K562 (cell line): Measurements from ENCODE around the gene CD40. TPM values are rescaled to one million over a fixed set of nuclear protein-coding genes. Genes with fewer than 3 reads are reported as not detected.
A peak's percentile ranks its signal among the peaks of the same experiment; 100 is the strongest.

Experiments used
- ATAC-seq: fragments of 200-7000 bp; cut with Tn5 transposase; 3 replicates; pipeline ENCODE4 v1.9.1; 2020; ENCODE audit warnings: moderate library complexity
- BruUV-seq: library from RNA; stranded (reverse); fragments of 400-500 nt; replicated peaks from 2 replicates; lab custom pipeline; 2021; lab: Mats Ljungman, UMichigan
- CTCF ChIA-PET: fragments of 300-600 bp; formaldehyde crosslinking; extraction: SDS; loops from one replicate; lab custom pipeline; 2021; ENCODE audit warnings: low intra/inter-chr PET ratio; lab: Yijun Ruan, JAX
- POLR2A ChIA-PET: fragments of 300-600, 350-650 bp; sonication (Branson Sonifier 250); formaldehyde crosslinking; extraction: SDS; loops from one replicate; lab custom pipeline; 2021; ENCODE audit warnings: antibody characterized with exemption, inconsistent platforms; lab: Yijun Ruan, JAX
- DNase-seq, 4 experiments: peaks; one replicate each; pipeline versions ENCODE4 v3.0.0 to v3.0.0-alpha.2; 2011 to 2018; ENCODE audit warnings: low spot score in 3 of 4, mixed read lengths in 3 of 4; ENCODE audit errors: extremely low read depth in 1 of 4
- FAIRE-seq: peaks from 2 replicates; lab custom pipeline; 2011; peaks lifted over from hg19 to GRCh38; lab: Jason Lieb, UNC
- H2AFZ ChIP-seq: 2 replicates; pipeline ENCODE4 v1.6.0; 2011; ENCODE audit warnings: low read depth, low read length, control low read depth, inconsistent platforms
- H3K27ac ChIP-seq: fragments of 200-600 bp; 3 replicates; pipeline ENCODE4 v1.8.0; 2011; ENCODE audit warnings: low read depth, mild to moderate bottlenecking, control low read depth, inconsistent platforms, low read length, moderate library complexity, mixed read lengths; ENCODE audit errors: extremely low read depth
- H3K27me3 ChIP-seq, 2 experiments: fragments of 300-600 bp in 1 of 2; 2 replicates in 1 of 2; 3 replicates in 1 of 2; pipeline versions ENCODE4 v1.6.0 to v1.8.0; 2011; ENCODE audit warnings: inconsistent platforms in 2 of 2, low read length in 2 of 2, mild to moderate bottlenecking in 1 of 2, mixed read lengths in 1 of 2, moderate library complexity in 1 of 2; ENCODE audit not compliant: control insufficient read depth in 2 of 2, insufficient read depth in 2 of 2
- H3K36me3 ChIP-seq: fragments of 300-600 bp; 3 replicates; pipeline ENCODE4 v1.8.0; 2011; ENCODE audit warnings: mild to moderate bottlenecking, low read length, inconsistent platforms; ENCODE audit not compliant: control insufficient read depth, insufficient read depth
- H3K4me1 ChIP-seq, 2 experiments: fragments of 200-600 bp in 1 of 2; replicated peaks in 1 of 2; 2 replicates in 1 of 2; 3 replicates in 1 of 2; pipeline versions ENCODE4 v1.5.1 to v1.8.0; 2011; ENCODE audit warnings: inconsistent platforms in 2 of 2, low read length in 2 of 2, mild to moderate bottlenecking in 1 of 2, mixed read lengths in 1 of 2, moderate library complexity in 1 of 2; ENCODE audit not compliant: control insufficient read depth in 2 of 2, insufficient read depth in 2 of 2
- H3K4me2 ChIP-seq: 2 replicates; pipeline ENCODE4 v1.6.1; 2011; ENCODE audit warnings: low read length, control low read depth, inconsistent platforms, mixed read lengths; ENCODE audit not compliant: insufficient read depth
- H3K4me3 ChIP-seq: fragments of 200-600 bp; sonication (generic), shearing (Covaris generic); 2 replicates; pipeline ENCODE4 v1.5.1; 2016; ENCODE audit warnings: control low read depth, inconsistent platforms
- H3K79me2 ChIP-seq: fragments of 200-600 bp; 3 replicates; pipeline ENCODE4 v1.8.0; 2011; ENCODE audit warnings: low read length, inconsistent platforms; ENCODE audit not compliant: control insufficient read depth, insufficient read depth
- H3K9ac ChIP-seq, 2 experiments: 2 replicates each; pipeline versions ENCODE4 v1.6.0 to v1.6.1; 2011; ENCODE audit warnings: low read depth in 2 of 2, low read length in 2 of 2, control low read depth in 1 of 2, inconsistent platforms in 1 of 2, mild to moderate bottlenecking in 1 of 2, mixed read lengths in 1 of 2; ENCODE audit not compliant: insufficient read depth in 1 of 2
- H3K9me1 ChIP-seq: one replicate; pipeline ENCODE4 v1.6.0; 2011; ENCODE audit warnings: inconsistent platforms, mild to moderate bottlenecking, low read length, moderate library complexity; ENCODE audit not compliant: control insufficient read depth, insufficient read depth
- H3K9me3 ChIP-seq: replicated peaks from 2 replicates; pipeline ENCODE4 v1.5.1; 2011; ENCODE audit warnings: low read depth, low read length, inconsistent platforms; ENCODE audit not compliant: control insufficient read depth, insufficient read depth
- H4K20me1 ChIP-seq: replicated peaks from 2 replicates; pipeline ENCODE4 v1.6.1; 2011; ENCODE audit warnings: low read length, inconsistent platforms, mixed read lengths; ENCODE audit not compliant: control insufficient read depth, insufficient read depth
- ASH1L ChIP-seq: fragments of 450-650 bp; IDR thresholded peaks from 2 replicates; pipeline ENCODE4 v1.6.1; 2018; ENCODE audit warnings: borderline replicate concordance, mild to moderate bottlenecking, low read depth; ENCODE audit not compliant: partially characterized antibody
- CTBP1 ChIP-seq: fragments of 450-650 bp; IDR thresholded peaks from 2 replicates; pipeline ENCODE4 v1.6.1; 2016; ENCODE audit warnings: borderline replicate concordance
- GTF2B ChIP-seq: IDR thresholded peaks from 2 replicates; pipeline ENCODE4 v1.6.1; 2011; ENCODE audit not compliant: insufficient read length; ENCODE audit errors: extremely low read depth
- ID3 ChIP-seq, 2 experiments: fragments of 250-450 bp in 1 of 2; fragments of 450-650 bp in 1 of 2; sonication (Bioruptor Pico) in 1 of 2; IDR thresholded peaks; 2 replicates each; pipeline versions ENCODE4 v1.6.1 to v1.8.0; 2016 to 2021; ENCODE audit warnings: mild to moderate bottlenecking in 2 of 2, moderate library complexity in 2 of 2, missing compliant biosample characterization in 1 of 2, missing genetic modification characterization in 1 of 2
- MAFG ChIP-seq: fragments of 450-650 bp; conservative IDR thresholded peaks from 2 replicates; pipeline ENCODE4 v1.6.1; 2016; ENCODE audit warnings: missing genetic modification characterization, missing compliant biosample characterization
- MXI1 ChIP-seq: IDR thresholded peaks from 2 replicates; pipeline ENCODE4 v1.6.1; 2011; ENCODE audit warnings: low read depth, mild to moderate bottlenecking, improper control_type of control experiment, low read length
- PHB2 ChIP-seq: fragments of 450-650 bp; IDR thresholded peaks from 2 replicates; pipeline ENCODE4 v1.6.1; 2017; ENCODE audit warnings: low read depth
- RFX1 ChIP-seq: fragments of 450-650 bp; IDR thresholded peaks from 2 replicates; pipeline ENCODE4 v1.6.1; 2016; ENCODE audit warnings: mild to moderate bottlenecking, moderate library complexity
- ZNF253 ChIP-seq: fragments of 250-450 bp; sonication (Bioruptor Pico); conservative IDR thresholded peaks from 2 replicates; pipeline ENCODE4 v1.6.1; 2021; ENCODE audit warnings: mild to moderate bottlenecking
- WGBS: fragments of 100-300 bp; shearing (Covaris generic); methylation state at CpG from one replicate; pipeline ENCODE4 v1.1.6; 2016; ENCODE audit warnings: low coverage, mixed read lengths; ENCODE audit not compliant: insufficient coverage; ENCODE audit errors: missing lambda C conversion rate; 5-methylcytosine and 5-hydroxymethylcytosine counted together
- in situ Hi-C: fragments of 300-500 bp; cut with MboI; formaldehyde crosslinking; loops from 4 replicates; pipeline ENCODE4 v1.15.0; 2018; ENCODE audit warnings: inconsistent platforms, mixed read lengths
- intact Hi-C: fragments of 100-400 bp; cut with micrococcal nuclease; formaldehyde crosslinking; loops from 2 replicates; pipeline ENCODE4 v1.14.2; 2022
- polyA plus RNA-seq, 8 experiments: library from polyadenylated mRNA; depleted of rRNA in 4 of 8; stranded (reverse) in 5 of 8; unstranded in 3 of 8; fragments of >200 nt; fragmentation: Nextera tagmentation in 2 of 8; fragmentation: Illumina TruSeq in 1 of 8; extraction: Ambion mirVana in 2 of 8; extraction: Trizol in 1 of 8; gene quantifications; 2 replicates each; pipeline versions ENCODE4 v1.2.1 to v1.2.3, GENCODE V29; 2011 to 2014; ENCODE audit warnings: inconsistent platforms in 1 of 8, missing spikeins in 1 of 8
- total RNA-seq, 7 experiments: library from RNA; depleted of rRNA in 6 of 7; stranded (reverse); fragments of >200 nt in 6 of 7; fragmentation: Illumina TruSeq in 2 of 7; extraction: Trizol in 2 of 7; gene quantifications; 2 replicates each; pipeline versions ENCODE4 v1.2.1 to v1.2.3, GENCODE V29; 2011 to 2021; ENCODE audit warnings: low replicate concordance in 1 of 7

CD40 gene
- total and polyA plus RNA-seq, 9 of the 15 experiments (the other 6 are each of a cell fraction or from before 2014, with no cell fraction given), result 0.76 to 3.7 (median 1.6) TPM

GRCh38 chr20:46089167-46089416 is 29.0 kb upstream of the CD40 start (continued):
- no peak for TF ChIP-seq ZNF253

GRCh38 chr20:46089417-46090388 is 28.4 kb upstream of the CD40 start, which contains the start of gene NCOA5:
TSS of gene NCOA5 (minus strand) at chr20:46089962. CDS start at chr20:46079424, 10,538 bp downstream.
- BruUV-seq, result no TSS peak
- peak; percentile 89 for TF ChIP-seq MXI1
- TF ChIP-seq ID3 (CRISPR knock-in tag; IDR thresholded peaks at IDR 0.05), result no peak
- peak; percentile 94; the same call in 1 of the 2 replicates for TF ChIP-seq ID3 (tag; IDR thresholded peaks at IDR 0.05)
- no peak for TF ChIP-seq ASH1L
- TF ChIP-seq PHB2, result no peak
- TF ChIP-seq RFX1, result peak; percentile 99
- TF ChIP-seq CTBP1, result peak; percentile 100
- TF ChIP-seq GTF2B, result no peak
- TF ChIP-seq MAFG (tag), result no peak

More at GRCh38 chr20:46089417-46090388, 28.4 kb upstream of the CD40 start, which contains the start of gene NCOA5:
- CTCF ChIA-PET, result interaction anchor here (0.7 to 3.8 kb wide), 2 partner anchors 64 to 75 kb away, joined by 3 to 18 read pairs; no protein-coding TSS in a partner anchor
- Histone ChIP-seq H3K27me3 (no peaks in the 10 kb centered on the region), H3K4me3 (peak within 1 kb of the TSS; percentile 65), H3K9me3 (no peaks in the 10 kb centered on the region), H3K27ac (peak within 1 kb of the TSS; percentile 98), H3K4me2 (peak within 1 kb of the TSS; percentile 83), H3K9me1 (no peaks in the 10 kb centered on the region), H3K36me3 (no peaks in the 10 kb centered on the region), H3K79me2 (peaks cover 49% of the 10 kb centered on the region), H2AFZ (peak within 1 kb of the TSS; percentile 95), H4K20me1 (peaks cover 19% of the 10 kb centered on the region), H3K4me1 (peaks cover 12 to 16% of the 10 kb centered on the region in 2 experiments), H3K9ac (peak within 1 kb of the TSS; percentile 90 to 99)
- in situ Hi-C loops, result no loop called here
- WGBS, result under 1% methylated on average over 72 of the region's 100 CpGs
- DNase-seq (peak; percentile 92 to 96 (median 94)), FAIRE-seq (peak; percentile 74), ATAC-seq (peak; percentile 95)
- POLR2A ChIA-PET, result interaction anchor here (0.6 to 2.1 kb wide), 7 partner anchors 9 to 307 kb away, joined by 3 to 18 read pairs (median 4); no protein-coding TSS in a partner anchor
- intact Hi-C loops, result loop anchor here (5.0 kb wide), 1 partner anchor 117 kb away; the partner anchor contains the start of gene ZNF335
